GM19438 (cell line): ENCODE data around the gene LGALS9C.
"Not testable (repeated sequence)": the region's sequence is repeated elsewhere in the genome, so short reads cannot be mapped to it uniquely, and the experiment has no call there.

Experiments
- ATAC-seq: cut with Tn5 transposase; IDR thresholded peaks from one replicate; pipeline ENCODE4 v1.9.1; 2021; ENCODE audit warnings: low read depth; ENCODE audit not compliant: unreplicated experiment

LGALS9C gene

GRCh38 chr17:18477367-18477766 lies 778 bp downstream of the LGALS9C start:
- not testable (repeated sequence) for ATAC-seq

GRCh38 chr17:18478362-18478761 lies 1.8 kb downstream of the LGALS9C start:
- not testable (repeated sequence) for ATAC-seq

DNA sequence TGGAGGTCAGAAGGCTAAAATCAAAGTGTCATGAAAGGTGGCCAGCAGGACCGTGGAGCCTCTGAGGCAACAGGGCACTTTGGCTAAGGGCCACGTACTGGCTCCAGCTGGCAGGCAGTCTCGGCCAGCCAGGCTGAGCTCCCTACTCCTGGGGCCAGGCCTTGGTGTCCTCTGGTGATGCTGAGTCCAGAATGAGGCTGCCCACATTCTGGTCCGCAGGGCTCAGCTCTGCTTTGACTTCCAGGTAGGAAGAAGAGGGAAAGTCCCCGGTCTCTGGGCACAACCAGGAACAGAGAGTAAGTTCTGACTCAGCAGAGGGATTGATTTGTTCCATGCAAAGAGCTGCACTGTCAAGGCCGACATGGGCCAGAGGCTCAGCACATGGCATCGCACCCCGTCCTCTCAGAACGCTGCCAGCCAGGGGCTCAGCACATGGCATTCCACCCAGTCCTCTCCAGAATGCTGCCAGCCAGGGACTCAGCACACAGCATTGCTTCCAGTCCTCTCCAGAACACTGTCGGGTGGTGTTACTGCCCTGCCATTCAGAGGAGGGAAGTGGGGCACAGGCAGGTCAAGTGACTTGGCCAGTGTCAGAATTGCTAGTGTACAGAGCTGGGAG lies 2.5 kb downstream of the LGALS9C start:
- ATAC-seq, result not testable (repeated sequence)

DNA sequence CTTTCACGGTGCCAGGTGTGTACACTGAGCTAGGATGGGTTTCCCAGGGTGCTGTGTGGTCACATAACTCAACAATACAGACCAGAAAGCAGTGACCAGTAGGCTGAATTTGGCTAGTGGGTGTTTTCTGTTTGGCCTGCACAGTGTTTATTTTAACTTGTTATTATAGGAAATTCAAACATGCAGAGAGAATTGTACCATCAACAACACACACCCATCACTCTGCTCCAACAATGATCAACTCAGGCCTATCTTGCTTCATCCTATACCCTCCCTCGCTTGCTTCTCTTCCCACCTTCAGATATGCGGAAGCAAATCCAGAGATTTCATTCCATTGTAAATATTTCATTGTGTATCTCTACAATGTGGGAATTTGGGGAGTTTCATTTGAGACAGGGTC lies 5.2 kb downstream of the LGALS9C start:
- ATAC-seq, result not testable (repeated sequence)

GRCh38 chr17:18485936-18486464 lies 9.4 kb downstream of the LGALS9C start:
- ATAC-seq, result not testable (repeated sequence)

DNA sequence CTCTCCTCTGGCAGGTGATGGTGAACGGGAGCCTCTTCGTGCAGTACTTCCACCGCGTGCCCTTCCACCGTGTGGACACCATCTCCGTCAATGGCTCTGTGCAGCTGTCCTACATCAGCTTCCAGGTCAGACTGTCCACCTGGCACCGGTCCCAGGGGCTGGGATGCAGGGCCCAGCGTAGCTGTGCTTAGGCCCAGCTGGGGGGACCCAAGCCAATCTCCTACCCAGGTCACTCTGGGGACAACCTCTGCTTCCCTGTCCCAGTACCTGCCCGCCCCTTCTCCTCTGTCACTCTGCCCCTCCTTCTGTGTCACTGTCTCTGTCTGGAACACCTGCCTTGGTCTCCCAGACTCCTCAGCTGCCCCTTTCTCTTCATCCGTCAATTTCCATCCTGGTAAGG lies 11.0 kb downstream of the LGALS9C start:
- not testable (repeated sequence) for ATAC-seq

- not testable (repeated sequence) for ATAC-seq
These were observed 12.0 kb downstream of the LGALS9C start for GRCh38 chr17:18488622-18489021.

DNA sequence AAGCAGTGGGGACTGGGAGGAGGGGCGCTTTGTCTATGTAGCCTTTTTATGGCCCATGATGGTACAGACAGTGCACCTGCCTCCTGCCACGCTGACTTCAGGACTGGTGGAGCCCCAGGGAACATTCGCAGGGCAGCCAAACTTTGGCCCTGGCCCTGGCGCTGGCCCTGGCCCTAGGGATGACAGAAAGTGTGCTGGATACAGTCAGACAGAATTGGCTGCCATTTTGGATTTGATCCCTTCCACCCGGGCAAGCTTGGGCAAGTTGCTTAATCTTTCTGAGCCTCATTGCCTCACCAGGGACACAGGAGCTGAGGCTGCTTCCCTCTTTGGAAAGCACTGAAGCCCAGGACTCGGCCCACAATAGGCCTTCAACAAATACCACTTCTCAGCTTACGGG lies 13.4 kb downstream of the LGALS9C start:
- ATAC-seq, result not testable (repeated sequence)

GRCh38 chr17:18492712-18493480 lies 16.3 kb downstream of the LGALS9C start:
- peak; percentile 85 for ATAC-seq

DNA sequence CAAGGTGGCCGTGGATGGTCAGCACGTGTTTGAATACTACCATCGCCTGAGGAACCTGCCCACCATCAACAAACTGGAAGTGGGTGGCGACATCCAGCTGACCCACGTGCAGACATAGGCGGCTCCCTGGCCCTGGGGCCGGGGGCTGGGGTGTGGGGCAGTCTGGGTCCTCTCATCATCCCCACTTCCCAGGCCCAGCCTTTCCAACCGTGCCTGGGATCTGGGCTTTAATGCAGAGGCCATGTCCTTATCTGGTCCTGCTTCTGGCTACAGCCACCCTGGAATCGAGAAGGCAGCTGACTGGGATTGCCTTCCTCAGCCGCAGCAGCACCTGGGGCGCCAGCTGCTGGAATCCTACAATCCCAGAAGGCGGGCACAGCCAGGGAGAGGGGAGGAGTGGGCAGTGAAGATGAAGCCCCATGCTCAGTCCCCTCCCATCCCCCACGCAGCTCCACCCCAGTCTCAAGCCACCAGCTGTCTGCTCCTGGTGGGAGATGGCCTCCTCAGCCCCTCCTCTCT lies 17.7 kb downstream of the LGALS9C start:
- ATAC-seq, result not testable (repeated sequence)

GRCh38 chr17:18497044-18497443 lies 20.5 kb downstream of the LGALS9C start:
- ATAC-seq, result not testable (repeated sequence)

DNA sequence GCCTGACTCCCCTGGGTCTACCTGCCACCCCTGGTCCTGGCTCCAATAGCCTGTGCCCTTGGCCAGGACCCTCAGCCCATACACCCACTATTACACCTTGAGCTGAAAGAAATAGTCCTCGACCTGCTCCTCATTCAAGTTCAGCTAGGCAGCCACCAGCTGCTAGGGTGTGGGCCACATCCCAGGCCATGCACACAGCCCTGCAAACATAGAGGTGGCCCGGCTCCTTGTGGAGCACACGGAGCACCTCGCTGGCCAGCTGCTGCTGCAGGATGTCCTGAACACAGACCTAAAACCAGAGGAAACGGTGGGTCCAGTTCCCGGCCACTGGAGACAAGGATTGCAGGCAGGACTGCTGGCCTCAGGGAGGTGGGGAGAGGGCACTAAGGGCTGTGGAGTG lies 22.5 kb downstream of the LGALS9C start:
- not testable (repeated sequence) for ATAC-seq

DNA sequence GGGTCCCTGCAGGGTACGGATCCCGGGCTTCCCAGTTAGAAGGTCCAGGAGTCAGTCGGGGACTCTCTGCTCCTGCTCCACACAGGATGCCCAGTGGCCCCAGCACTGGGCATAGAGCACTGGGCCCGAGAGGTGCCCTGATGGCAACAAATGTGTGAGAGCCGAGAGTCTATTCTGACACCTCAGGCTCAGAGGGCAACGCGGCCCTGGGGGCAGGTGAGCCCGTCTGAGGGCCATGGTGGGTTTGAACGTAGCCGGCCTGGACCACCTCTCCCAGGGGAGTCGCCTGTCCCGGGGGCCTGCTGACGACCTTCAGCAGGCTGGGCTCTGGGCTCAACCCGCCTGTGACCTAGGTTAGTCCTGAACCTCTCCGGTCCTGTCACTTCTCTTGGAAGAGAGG lies 23.2 kb downstream of the LGALS9C start:
- ATAC-seq, result not testable (repeated sequence)

GRCh38 chr17:18500281-18500680 lies 23.7 kb downstream of the LGALS9C start:
- not testable (repeated sequence) for ATAC-seq

DNA sequence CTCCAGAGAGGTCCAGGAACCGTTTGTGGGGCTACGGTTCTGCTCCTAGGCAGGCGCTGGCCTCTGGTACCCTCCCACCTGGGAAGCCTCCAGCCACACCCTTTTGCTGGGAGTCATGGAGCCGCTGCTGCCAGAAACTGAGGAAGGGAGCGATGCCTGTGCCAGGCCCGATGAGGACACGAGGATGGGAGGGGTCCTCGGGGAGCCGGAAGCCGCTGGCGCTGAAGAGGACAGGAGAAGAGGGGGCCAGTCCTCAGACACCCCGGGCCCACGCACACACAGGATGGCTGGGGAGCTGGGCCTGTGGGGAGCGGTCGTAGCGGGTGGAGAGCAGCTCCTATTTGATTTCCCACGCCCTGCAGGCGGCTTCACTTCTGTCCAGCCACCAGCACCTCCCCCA lies 24.2 kb downstream of the LGALS9C start:
- ATAC-seq, result not testable (repeated sequence)

DNA sequence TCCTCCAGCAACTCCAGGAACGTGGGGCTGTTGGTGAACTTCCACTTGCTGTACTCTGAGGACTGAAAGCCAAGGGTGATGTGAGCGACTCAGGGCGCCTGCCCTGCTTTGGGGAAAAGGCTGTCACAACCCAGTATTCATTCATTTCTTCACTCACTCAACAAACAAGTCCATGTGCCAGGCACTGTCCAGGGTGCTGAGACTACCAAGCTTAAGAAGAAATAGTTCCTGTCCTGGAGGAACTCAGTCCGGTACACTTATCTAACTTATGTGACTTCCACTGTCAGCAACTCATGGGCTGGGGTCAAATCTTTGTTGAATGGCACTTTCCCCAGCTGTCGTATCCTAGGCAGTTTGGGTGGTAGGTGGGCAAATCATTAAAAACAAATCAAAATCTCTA lies 26.6 kb downstream of the LGALS9C start:
- not testable (repeated sequence) for ATAC-seq

GRCh38 chr17:18507729-18508128 lies 31.1 kb downstream of the LGALS9C start:
- not testable (repeated sequence) for ATAC-seq

- ATAC-seq, result not testable (repeated sequence)
These were observed 32.1 kb downstream of the LGALS9C start for GRCh38 chr17:18508667-18509066.

DNA sequence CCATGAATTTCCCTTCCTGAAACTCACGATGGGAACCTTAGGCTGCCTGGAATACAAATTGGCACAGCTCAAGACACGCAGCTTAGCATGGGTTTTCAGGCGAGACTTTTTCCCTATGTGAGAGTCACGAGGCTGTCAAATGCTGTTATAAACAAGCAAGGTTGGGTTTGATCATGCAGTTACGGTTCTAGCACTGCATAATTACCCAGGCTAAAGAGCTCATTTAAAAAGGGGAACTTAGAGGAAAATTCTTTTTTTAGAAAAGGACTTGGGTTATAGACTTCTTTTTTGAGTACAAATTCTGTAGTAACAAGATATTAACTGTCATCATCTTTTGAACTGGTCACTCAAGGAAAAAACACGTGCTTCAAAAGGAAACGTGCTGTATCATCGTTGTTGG lies 44.5 kb downstream of the LGALS9C start:
- not testable (repeated sequence) for ATAC-seq

DNA sequence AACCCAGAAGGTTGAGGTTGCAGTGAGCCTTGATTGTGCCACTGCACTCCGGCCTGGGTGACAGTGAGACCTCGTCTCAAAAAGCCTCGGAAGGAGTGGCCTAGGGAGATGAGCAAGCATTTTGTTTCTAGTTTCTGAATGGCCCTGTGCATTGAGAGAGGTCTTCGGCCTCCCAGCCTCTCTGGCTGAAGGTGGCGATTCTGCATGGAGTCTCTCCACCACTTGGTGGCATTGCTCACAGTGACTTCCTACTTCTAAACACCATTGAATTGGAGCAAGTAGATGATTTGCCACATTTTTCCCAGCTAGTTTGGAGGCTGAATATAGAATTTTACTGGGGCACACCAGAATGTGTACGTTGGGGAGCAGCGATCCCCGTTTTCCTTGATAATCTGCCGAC lies 48.4 kb downstream of the LGALS9C start:
- ATAC-seq, result not testable (repeated sequence)

DNA sequence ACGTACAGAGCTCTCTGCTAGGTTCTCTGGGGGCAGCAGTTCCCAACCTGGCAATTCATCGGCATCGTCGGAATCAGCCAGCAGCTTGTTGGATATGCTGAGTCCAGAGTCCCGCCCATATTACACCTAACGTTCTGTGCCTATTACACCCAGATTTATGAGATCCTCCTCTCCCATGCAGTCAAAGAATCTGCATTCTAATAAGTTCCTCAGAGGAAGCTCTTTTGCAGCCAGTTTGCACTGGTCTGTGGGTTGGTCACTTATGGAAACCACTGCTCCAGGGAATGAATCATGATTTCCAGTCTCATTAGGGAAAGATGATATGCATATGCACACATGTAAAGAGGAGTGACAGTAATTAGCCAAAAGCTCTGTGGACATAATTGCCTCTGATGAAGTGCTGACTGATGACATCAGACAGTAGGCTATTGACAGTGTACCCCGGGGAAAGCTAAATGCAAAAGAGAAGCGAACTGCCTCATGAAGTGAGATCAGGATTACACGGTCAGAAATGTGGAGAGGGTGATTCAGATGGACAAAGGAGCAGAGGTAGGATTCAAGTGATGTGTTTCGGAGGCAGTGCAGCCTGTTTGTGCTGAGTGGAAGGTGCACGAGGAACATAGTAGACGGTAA lies 49.7 kb downstream of the LGALS9C start:
- not testable (repeated sequence) for ATAC-seq
